GM19239 (cell line): ENCODE results near the gene STXBP6.

Source experiments
- DNase-seq: peaks from one replicate; pipeline ENCODE4 v3.0.0; 2011; ENCODE audit warnings: low spot score; ENCODE audit not compliant: insufficient read length
- FAIRE-seq: peaks from 2 replicates; lab custom pipeline; 2011; peaks lifted over from hg19 to GRCh38; lab: Jason Lieb, UNC

The STXBP6 gene

GRCh38 chr14:24927809-24928208 lies 122.1 kb downstream of the STXBP6 start:
- no peak for FAIRE-seq
- DNase-seq = no peak

- FAIRE-seq = no peak
- DNase-seq = no peak
These were observed 124.1 kb downstream of the STXBP6 start for GRCh38 chr14:24925771-24926374.

GRCh38 chr14:24924544-24924943 lies 125.4 kb downstream of the STXBP6 start:
- DNase-seq = no peak
- FAIRE-seq = no peak

- DNase-seq = no peak
These were observed 128.0 kb downstream of the STXBP6 start for GRCh38 chr14:24921903-24922302.

DNA sequence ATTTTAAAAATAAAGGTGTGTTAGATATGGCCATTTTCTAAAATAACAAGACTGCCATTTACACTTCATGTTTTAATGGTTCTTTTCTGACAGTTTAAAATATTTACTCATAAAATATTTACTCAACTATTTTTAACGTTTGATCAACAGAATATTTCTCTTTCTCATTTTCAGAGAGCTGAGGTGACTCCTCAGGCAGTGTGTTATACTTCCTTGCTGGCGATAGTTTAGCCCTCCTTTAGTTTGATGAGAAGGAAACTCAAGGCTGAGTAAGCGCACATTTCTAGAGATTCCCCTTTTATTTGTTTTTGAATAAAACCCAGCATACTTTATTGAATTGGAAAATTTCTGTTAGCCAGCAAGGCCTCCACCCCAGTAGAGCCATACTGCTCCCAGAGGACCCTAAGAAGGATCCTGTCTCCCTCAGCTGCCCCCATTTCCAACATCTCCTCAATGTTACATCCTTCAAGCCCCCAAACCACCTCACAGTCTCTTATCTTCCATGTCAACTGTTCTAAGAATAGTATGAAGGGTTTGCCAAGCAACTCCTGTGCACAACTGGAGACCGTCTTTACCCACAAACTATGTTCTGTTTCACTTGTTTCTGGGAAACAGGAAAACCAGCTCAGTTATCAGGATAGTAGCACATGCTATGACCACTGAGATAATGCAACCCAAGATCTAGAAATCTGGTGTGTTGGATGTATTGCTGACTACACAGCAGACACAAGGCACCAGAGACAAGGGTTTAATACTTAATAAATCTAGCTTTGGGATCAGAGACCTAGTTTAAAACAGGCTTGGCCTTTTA lies 129.5 kb downstream of the STXBP6 start:
- no peak for FAIRE-seq
- no peak for DNase-seq

More at GRCh38 chr14:24921903-24922302, 128.0 kb downstream of the STXBP6 start:
- FAIRE-seq = no peak

GRCh38 chr14:24918822-24919221 lies 131.1 kb downstream of the STXBP6 start:
- no peak for DNase-seq
- no peak for FAIRE-seq

GRCh38 chr14:24915958-24916595 lies 133.9 kb downstream of the STXBP6 start:
- FAIRE-seq (no peak), DNase-seq (no peak)

DNA sequence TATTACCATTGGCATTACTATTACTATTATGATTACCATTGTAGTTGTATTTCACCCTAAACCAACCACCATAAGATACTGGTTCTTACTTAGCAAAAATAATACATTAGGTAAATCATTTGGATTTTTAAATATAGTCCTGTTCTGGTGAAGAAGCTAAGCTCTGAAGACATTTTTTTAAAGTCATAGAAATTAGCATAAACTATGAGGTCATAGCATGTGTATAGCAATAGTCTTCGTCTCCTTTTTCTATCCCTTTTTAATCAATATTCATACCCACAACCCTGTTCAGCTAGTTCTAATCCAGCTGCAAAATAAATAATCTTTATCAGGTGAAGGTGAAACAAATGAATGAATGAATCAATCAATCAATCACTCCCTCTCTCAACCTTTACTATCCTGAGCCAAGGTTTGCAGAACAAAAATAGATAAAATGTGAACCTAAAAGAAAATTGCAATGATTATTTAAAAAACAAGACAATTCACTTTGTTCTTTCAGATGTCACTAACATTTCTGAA lies 134.5 kb downstream of the STXBP6 start:
- FAIRE-seq (no peak), DNase-seq (no peak)

DNA sequence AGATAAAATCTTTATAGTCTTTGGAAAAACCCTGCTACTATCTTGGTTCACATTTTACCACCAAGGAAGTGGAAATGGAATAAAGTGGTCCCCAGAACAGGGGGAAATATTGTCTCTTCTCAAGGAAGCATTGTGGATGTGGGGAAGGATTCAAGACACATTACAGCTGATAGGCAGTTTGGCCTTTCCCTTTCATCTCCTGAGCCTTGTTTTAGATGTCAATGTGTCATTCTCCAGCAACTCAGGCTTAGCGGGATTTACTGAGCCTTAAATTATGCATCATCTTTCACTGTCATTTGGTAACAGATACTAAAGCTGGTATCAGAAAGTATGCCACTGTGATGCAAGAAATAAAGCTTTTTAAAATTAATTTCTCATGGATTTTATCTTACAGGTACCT lies 136.2 kb downstream of the STXBP6 start:
- no peak for DNase-seq
- no peak for FAIRE-seq

DNA sequence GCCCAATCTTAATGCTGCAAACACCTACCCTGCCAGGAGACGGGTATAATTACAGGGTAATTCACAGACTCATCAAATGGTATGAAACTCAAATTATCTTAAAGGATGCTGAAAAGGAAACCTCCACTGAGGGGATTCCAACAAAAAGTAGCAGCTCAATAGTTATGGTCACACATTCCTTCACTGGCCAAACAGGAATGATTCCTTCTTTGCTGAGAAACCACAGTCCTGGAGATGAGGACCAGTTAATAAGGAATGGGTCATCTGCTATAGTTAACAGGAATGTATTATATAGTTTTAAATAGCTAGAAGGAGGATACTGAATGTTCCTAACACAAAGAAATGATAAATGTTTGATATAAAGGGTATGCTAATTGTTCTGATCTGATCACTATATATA lies 136.9 kb downstream of the STXBP6 start:
- no peak for DNase-seq
- FAIRE-seq = no peak

GRCh38 chr14:24911324-24912109 lies 138.4 kb downstream of the STXBP6 start:
- DNase-seq (no peak), FAIRE-seq (no peak)

GRCh38 chr14:24910408-24910986 lies 139.4 kb downstream of the STXBP6 start:
- DNase-seq = no peak
- FAIRE-seq = no peak

GRCh38 chr14:24909523-24910302 lies 140.2 kb downstream of the STXBP6 start:
- FAIRE-seq (no peak), DNase-seq (no peak)

GRCh38 chr14:24908592-24909236 lies 141.2 kb downstream of the STXBP6 start:
- FAIRE-seq = no peak

GRCh38 chr14:24904533-24904932 lies 145.4 kb downstream of the STXBP6 start:
- FAIRE-seq (no peak), DNase-seq (no peak)

More at GRCh38 chr14:24908592-24909236, 141.2 kb downstream of the STXBP6 start:
- no peak for DNase-seq

- FAIRE-seq = no peak
- no peak for DNase-seq
These were observed 146.6 kb downstream of the STXBP6 start for GRCh38 chr14:24903337-24903736.

GRCh38 chr14:24900269-24901100 lies 149.5 kb downstream of the STXBP6 start:
- no peak for DNase-seq

GRCh38 chr14:24897793-24898192 lies 152.2 kb downstream of the STXBP6 start:
- FAIRE-seq (no peak), DNase-seq (no peak)

More at GRCh38 chr14:24900269-24901100, 149.5 kb downstream of the STXBP6 start:
- FAIRE-seq = no peak
